PFSK-1 (cell line): Measurements from ENCODE around the gene MYOF.

Source experiments
- POLR2AphosphoS5 ChIP-seq: IDR thresholded peaks from 2 replicates; pipeline ENCODE4 v1.6.1; 2012; ENCODE audit warnings: low read depth, mild to moderate bottlenecking, control low read depth, low read length, moderate library complexity
- REST ChIP-seq, 2 experiments: IDR thresholded peaks; 2 replicates each; pipeline versions ENCODE4 v1.6.1 to v1.8.0; 2011 to 2012; ENCODE audit warnings: low read depth in 2 of 2, low read length in 2 of 2, control low read depth in 1 of 2, inconsistent platforms in 1 of 2, mild to moderate bottlenecking in 1 of 2, moderate library complexity in 1 of 2; ENCODE audit not compliant: insufficient read depth in 1 of 2

GRCh38 chr10:93346108-93346507 is 136.0 kb downstream of the MYOF start:
- TF ChIP-seq REST (IDR thresholded peaks at IDR 0.05; ENCODE audit: insufficient read depth in 1 of 2, low read depth in 2 of 2, low read length in 2 of 2): no peak
- TF ChIP-seq POLR2AphosphoS5: no peak
